Measurements from ENCODE around the gene ZPR1.
A peak's percentile ranks its signal among the peaks of the same experiment; 100 is the strongest.
"Not testable (repeated sequence)": the region's sequence is repeated elsewhere in the genome, so short reads cannot be mapped to it uniquely, and the experiment has no call there.

ZPR1 gene

GRCh38 chr11:116787786-116788486 lies at the start of gene ZPR1:
Gene ZPR1, minus strand, starts transcription at chr11:116788023. Its CDS starts 33 bp downstream, at chr11:116787990.
- DNase-seq, result peak in 1 of 2 experiments; percentile 29

- DNase-seq, result no peak
Observed at GRCh38 chr11:116836632-116836991, 48.8 kb upstream of the ZPR1 start.

GRCh38 chr11:116835791-116836631 lies 48.2 kb upstream of the ZPR1 start:
- peak; percentile 35 to 54 for DNase-seq

- DNase-seq, result no peak
Observed at GRCh38 chr11:116835042-116835772, 47.4 kb upstream of the ZPR1 start.

GRCh38 chr11:116834535-116835041 lies 46.8 kb upstream of the ZPR1 start:
- not testable (repeated sequence) for DNase-seq

- no peak for DNase-seq
Observed at GRCh38 chr11:116833816-116834534, 46.2 kb upstream of the ZPR1 start.

- DNase-seq, result no peak
Observed at GRCh38 chr11:116833491-116833815, 45.6 kb upstream of the ZPR1 start.

- no peak for DNase-seq
Observed at GRCh38 chr11:116832350-116833290, 44.8 kb upstream of the ZPR1 start.

GRCh38 chr11:116831790-116832349 lies 44.0 kb upstream of the ZPR1 start:
- no peak for DNase-seq

GRCh38 chr11:116830184-116830912 lies 42.5 kb upstream of the ZPR1 start:
- DNase-seq, result no peak

GRCh38 chr11:116829525-116830183 lies 41.8 kb upstream of the ZPR1 start, which contains the start of gene APOC3:
Gene APOC3, plus strand, starts transcription at chr11:116829907. Its CDS starts 676 bp downstream, at chr11:116830583.
- DNase-seq, result no peak

GRCh38 chr11:116828632-116829524 lies 41.1 kb upstream of the ZPR1 start:
- DNase-seq, result no peak

GRCh38 chr11:116827461-116827860 lies 39.6 kb upstream of the ZPR1 start:
- DNase-seq, result no peak

GRCh38 chr11:116826751-116827431 lies 39.1 kb upstream of the ZPR1 start:
- DNase-seq, result no peak

- no peak for DNase-seq
Observed at GRCh38 chr11:116825854-116826750, 38.3 kb upstream of the ZPR1 start.

GRCh38 chr11:116825434-116825833 lies 37.6 kb upstream of the ZPR1 start:
- DNase-seq, result no peak
